ENCODE data around the gene USP40.
A peak's percentile ranks its signal among the peaks of the same experiment; 100 is the strongest.

DNA sequence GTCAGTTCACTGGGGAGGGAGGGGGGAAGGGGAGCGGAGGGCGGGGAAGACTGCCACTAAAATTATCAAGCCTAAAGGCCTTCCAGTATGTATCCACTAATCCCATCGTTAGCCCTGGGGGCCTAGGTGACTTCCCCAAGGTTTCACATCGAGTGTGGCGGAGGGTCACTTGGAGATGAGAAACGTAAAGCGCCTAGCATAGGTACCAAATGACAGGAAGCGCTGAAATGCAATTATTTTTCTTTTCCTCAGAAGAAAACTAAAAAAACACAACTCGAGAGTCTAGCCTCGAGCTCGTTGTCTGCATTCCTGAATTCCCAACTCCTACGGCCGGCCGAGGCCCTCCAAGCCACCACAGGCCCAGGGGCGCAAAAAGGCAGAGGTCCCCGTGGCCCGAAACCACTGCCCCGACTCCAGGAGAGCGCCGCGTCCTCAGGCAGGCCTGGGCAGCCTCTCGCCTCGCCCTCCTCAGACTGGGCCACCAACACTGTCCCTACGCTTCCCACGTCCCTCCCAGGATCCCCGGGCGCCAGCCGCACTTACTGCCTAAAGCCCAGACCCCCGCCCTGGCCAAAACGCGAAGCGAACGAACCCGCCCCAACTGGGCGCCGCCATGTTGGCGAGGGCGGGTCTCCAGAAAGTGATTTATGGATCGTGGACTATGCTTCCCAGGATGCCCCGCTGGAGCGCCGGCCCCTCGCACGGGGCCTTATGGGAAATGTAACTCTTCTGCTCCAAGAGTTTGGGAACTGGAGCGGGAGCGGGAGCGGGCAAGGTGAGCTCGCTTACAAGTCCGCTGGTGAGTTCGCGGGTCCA, at the start of gene USP40:
- TF ChIP-seq, protein P1, sequence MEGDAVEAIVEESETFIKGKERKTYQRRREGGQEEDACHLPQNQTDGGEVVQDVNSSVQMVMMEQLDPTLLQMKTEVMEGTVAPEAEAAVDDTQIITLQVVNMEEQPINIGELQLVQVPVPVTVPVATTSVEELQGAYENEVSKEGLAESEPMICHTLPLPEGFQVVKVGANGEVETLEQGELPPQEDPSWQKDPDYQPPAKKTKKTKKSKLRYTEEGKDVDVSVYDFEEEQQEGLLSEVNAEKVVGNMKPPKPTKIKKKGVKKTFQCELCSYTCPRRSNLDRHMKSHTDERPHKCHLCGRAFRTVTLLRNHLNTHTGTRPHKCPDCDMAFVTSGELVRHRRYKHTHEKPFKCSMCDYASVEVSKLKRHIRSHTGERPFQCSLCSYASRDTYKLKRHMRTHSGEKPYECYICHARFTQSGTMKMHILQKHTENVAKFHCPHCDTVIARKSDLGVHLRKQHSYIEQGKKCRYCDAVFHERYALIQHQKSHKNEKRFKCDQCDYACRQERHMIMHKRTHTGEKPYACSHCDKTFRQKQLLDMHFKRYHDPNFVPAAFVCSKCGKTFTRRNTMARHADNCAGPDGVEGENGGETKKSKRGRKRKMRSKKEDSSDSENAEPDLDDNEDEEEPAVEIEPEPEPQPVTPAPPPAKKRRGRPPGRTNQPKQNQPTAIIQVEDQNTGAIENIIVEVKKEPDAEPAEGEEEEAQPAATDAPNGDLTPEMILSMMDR (IDR thresholded peaks at IDR 0.05), result peak in 1 of 3 experiments; percentile 10
- peak; percentile 80 for TF ChIP-seq POLR2A (IDR thresholded peaks at IDR 0.05; ENCODE audit: low read depth)

Measured in esophagus muscularis mucosa (tissue), 3 donors.